Suppressor macrophage treated with lipopolysaccharide for 4 hours (primary cell): Measurements from ENCODE around the gene VAV1.
"Not testable (repeated sequence)": the region's sequence is repeated elsewhere in the genome, so short reads cannot be mapped to it uniquely, and the experiment has no call there.

Experiments used
- DNase-seq: peaks from one replicate; pipeline ENCODE4 v3.0.0-alpha.2; 2020

VAV1 gene

DNA sequence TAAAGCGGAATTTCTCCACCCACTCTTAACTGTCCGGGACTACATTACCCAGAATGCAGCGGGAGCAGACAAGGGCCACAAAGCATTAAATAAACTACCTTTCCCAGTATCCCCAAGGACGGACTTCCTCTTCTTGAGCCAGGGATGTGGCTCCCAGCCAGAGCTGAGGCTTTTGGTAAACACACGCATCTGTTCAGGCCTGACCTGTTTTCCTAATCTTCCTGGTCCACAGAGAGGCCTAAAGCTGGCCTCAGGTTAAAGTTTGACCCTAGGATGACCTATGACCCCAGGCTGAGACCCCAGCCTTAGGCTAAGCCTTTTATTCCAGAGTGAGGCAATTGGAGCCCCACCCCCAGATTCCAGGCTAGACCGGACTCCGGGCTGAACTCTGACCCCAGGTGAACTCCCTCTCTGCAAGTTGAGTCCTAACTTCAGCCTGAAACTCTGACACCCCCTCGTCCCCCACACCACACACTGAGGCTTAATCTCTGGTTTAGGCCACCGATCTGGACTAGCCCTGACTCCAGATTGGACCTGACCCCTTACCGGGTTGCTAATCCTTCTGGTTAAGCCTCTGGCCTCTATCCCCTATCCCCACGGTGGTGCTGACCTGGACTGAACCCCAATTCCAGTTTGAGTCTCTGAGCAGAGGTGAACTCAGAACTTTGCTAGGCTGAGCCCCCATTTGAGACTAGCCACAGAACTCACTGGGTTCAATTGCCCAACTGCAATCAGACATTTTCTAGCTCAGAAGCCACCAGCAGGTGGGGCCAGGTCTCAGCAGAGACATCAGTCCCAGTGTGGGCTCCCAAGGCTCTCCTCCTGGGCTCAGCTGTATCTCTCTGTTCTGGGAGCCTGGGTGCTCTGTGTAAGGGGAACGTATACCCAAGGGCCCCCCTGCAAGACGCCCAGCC is 34.4 kb upstream of the VAV1 start:
- peak; percentile 79 for DNase-seq

DNA sequence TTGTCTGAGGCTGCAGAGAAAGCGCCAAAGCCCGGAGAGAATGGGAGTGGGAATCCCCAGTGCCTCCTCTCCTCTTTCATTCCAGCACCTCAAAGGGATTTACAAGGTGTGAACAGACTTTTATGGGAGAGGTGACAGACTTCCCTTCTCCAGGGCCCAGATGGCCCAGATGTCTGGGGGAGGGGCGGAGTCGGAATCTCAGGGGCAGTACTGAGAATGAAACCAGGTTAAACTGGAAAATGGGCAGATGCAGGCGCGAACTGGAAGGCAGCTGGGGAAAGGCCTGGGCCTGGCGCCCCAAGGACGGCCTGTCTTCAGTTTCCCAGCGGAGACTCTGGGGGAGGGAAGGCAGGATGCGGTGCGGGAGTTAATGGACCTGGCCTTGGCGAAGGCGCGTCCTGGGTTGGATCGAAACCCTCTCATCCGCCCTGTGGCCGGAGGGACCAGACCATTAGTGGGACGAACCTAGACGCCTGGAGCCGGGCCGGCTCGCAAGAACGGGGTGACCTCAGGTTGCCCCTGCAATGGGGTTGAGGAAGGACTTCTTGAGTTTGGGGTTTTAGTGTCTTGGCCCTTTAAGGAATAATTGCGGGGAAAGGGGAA is 33.6 kb upstream of the VAV1 start:
- no peak for DNase-seq

GRCh38 chr19:6739390-6739882 is 33.1 kb upstream of the VAV1 start, which contains the start of gene TRIP10:
TRIP10 (plus strand) TSS chr19:6739680; CDS start chr19:6739762, 82 bp downstream.
- peak; percentile 95 for DNase-seq

- DNase-seq = peak; percentile 75
These were observed 32.5 kb upstream of the VAV1 start for GRCh38 chr19:6739883-6740588.

DNA sequence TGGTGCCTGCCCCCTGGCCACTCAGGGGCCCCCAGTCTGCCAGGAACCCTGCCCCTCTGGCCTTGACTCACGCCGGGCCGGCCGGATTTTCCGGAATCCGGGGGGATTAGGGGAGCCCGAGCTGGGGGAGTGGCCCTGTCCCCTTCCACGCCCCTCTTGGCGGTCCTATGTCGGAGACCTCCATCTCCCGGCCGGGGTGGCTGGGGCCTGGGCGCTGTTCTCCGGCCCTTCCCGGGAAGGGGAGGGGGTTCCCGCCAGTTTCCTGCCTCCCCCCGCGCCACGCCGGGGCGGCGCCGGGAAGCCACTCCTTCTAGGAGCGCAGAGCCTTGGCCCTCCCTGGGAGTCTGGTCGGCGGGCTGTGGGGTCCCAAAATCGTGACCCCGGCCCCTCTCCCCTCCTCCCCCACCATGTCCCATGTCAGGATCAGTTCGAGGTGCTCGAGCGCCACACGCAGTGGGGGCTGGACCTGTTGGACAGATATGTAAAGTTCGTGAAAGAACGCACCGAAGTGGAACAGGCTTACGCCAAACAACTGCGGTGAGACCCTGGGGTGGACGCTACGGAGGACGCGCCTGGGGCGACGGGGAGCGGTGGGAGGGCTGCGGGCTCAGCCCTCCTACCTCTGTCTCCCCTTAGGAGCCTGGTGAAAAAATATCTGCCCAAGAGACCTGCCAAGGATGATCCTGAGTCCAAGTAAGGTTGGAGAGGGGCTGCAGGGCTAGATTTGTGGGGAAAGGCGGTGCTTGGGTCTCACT is 31.7 kb upstream of the VAV1 start:
- DNase-seq = peak; percentile 71

DNA sequence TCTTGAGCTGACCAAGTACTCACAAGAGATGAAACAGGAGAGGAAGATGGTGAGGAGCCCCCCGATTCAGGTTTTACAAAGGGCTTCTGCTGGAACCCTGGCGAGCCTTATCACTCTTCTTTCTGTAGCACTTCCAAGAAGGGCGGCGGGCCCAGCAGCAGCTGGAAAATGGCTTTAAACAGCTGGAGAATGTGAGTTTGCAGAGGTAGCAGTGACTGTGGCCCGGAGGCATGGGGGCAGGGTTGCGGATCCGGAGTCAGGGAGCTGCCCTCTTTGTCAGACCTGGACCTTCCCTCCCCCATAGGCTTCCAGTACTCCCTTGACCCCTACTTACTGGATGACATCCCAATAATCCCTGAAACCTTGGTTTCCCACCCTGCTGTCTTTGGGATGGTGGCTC is 29.4 kb upstream of the VAV1 start:
- DNase-seq = no peak

GRCh38 chr19:6743714-6744380 is 28.7 kb upstream of the VAV1 start:
- DNase-seq = no peak

GRCh38 chr19:6744381-6745301 is 27.9 kb upstream of the VAV1 start:
- no peak for DNase-seq

- no peak for DNase-seq
These were observed 26.5 kb upstream of the VAV1 start for GRCh38 chr19:6745965-6746364.

DNA sequence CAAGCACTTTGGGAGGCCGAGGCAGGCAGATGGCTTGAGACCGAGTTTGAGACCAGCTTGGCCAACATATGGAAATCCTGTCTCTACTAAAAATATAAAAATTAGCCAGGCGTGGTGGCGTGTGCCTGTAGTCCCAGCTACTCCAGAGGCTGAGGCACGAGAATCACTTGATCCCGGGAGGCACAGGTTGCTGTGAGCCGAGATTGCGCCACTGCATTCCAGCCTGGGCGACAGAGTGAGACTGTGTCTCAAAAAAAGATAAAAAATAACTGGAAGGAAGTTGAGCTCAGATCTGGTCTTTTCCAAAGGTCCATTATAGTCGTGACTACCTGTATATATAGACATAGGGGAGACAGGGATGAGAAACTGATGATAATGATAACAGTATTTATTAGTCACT is 24.0 kb upstream of the VAV1 start:
- DNase-seq = not testable (repeated sequence)

GRCh38 chr19:6750062-6750461 is 22.4 kb upstream of the VAV1 start:
- no peak for DNase-seq

DNA sequence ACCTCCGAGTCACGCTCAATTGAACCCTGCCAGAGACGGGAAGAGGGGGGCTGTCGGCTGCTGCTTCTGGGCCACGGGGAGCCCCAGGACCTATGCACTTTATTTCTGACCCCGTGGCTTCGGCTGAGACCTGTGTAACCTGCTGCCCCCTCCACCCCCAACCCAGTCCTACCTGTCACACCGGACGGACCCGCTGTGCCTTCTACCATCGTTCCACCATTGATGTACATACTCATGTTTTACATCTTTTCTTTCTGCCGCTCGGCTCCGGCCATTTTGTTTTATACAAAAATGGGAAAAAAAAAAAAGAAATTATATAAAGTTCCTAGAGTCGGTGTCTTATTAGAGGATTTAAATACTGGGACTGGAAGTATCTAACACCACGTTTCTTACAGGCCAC is 21.3 kb upstream of the VAV1 start:
- DNase-seq = no peak

- DNase-seq = no peak
These were observed 20.0 kb upstream of the VAV1 start for GRCh38 chr19:6752256-6753177.

GRCh38 chr19:6753178-6754031 is 19.1 kb upstream of the VAV1 start:
- peak; percentile 84 for DNase-seq

- no peak for DNase-seq
These were observed 18.4 kb upstream of the VAV1 start for GRCh38 chr19:6754136-6754535.

DNA sequence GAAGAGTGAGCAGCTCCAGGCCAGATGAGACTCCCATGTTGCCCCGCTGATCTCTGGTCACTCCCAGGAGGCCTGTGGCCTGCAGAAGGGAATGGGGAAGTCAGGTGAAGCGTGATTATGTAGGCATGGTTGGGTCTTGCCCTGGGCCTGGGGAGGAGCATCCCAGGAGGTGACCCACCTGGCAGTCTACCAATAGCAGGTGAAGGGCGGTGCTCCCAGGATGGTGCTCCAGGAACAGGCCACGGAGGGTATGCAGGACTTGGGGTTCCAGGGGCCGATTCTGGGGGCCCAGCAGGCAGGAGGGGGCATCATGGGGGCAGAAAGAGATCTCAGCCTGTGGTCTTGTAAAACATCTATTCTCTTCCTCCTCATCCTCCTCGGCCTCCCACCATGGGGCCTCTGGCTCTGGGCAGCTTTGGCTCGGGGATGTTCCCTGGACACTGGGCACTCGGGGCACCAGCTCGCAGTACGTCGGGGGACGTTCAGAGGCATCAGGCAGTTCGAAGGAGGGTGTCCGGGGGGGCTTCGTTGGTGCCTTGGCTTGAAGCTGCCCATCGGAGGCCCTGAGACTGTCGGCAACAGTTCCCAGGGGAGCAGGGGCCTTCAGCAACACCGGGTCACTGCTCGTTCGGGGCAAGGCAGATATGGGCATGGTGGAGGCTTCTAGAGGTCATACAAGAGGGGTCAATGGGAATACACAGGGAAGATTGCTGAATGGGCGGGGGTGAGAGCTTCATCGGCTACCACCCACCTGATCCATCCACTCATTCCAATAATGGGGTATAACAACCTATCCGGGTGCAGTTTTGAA is 17.6 kb upstream of the VAV1 start:
- no peak for DNase-seq

- no peak for DNase-seq
These were observed 11.9 kb upstream of the VAV1 start for GRCh38 chr19:6760606-6761005.
